HL-60/S4 treated with phorbol 12-myristate 13-acetate at 8.2 ng/mL for 4 days and 3 days (cell line): ENCODE measurements around the gene OPN1SW.

Experiments
- in situ Hi-C: fragments of 300-500 bp; cut with MboI; formaldehyde crosslinking; loops from 2 replicates; pipeline ENCODE4 v1.15.0; 2022; ENCODE audit warnings: low sequenced_read_pairs

OPN1SW gene, protein sequence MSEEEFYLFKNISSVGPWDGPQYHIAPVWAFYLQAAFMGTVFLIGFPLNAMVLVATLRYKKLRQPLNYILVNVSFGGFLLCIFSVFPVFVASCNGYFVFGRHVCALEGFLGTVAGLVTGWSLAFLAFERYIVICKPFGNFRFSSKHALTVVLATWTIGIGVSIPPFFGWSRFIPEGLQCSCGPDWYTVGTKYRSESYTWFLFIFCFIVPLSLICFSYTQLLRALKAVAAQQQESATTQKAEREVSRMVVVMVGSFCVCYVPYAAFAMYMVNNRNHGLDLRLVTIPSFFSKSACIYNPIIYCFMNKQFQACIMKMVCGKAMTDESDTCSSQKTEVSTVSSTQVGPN

DNA sequence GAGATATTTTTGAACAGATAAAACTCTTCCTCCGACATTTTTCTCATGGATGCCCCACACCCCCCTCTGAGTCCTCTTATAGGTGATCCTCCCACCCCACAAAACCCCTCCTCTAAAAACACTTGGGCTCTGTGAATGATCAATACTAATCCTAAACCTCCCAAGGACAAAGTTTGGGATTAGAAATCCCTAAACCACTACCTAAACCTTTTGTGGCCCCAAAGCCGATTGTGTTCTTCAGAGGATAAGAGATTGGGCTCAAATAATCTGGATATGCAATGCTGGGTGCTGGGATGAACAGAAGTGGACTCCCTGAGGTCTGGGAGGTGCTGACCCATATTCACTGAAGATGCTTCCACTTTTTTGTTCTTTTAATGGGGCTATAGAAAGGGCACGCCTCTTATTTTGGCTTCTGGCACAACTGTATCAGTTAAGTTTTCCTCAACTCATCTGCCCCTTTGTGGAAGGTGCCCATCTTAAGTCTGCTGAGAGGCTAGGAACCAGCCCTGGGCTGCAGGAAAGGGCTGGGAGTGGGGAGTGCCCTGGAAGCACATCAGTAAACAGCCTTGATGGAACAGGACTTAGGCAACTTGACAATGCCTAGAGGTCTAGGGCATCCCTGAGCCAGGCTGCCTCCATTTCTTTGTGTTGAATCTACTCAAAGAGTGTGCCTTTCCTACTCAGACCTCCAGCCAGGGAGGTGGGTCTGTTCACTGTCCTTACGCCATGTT lies at the start of gene OPN1SW:
OPN1SW (minus strand) TSS at position 51 of the 731 bp plus-strand sequence; CDS start at position 38, 13 bp downstream.
- in situ Hi-C loops = no loop called here

DNA sequence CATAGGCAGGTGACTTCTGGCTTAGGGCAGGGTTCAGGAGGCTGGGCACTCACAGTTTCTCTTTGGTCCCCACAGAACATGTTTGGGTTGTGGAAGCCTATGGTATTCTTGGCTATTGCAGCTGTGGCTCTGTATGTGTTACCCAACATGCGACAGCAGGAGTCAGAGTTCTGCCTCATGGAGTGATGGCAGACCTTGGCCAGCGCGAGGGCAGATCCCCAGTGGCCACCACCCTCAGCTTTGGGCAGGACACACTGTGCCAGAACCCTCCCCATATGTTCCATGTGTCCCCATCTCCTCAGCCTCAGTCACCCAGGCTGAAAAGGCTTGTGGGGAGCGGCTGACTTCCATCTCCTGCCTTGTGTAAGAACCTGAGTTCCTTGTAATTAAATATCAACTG lies 46.1 kb upstream of the OPN1SW start:
- in situ Hi-C loops = no loop called here

DNA sequence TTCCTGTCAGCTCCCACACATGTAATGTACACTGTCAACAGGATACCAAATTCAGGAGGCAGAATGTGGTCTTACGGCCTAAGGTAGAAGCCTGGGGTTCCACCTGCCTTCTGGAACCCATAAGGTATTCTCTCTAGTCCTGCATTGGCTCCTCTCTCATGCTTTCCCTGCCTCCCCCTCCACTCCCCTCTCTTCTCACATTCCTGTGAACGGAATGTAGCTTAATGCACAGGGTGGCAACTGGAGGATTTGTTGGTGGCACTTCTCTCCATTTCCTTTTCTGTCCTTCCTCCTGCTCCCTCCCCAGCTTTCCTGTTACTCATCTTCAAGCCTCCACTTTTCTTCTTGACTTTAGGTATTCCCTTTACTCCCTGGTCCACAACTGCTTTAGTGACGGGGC lies 43.1 kb upstream of the OPN1SW start:
- in situ Hi-C loops = no loop called here

DNA sequence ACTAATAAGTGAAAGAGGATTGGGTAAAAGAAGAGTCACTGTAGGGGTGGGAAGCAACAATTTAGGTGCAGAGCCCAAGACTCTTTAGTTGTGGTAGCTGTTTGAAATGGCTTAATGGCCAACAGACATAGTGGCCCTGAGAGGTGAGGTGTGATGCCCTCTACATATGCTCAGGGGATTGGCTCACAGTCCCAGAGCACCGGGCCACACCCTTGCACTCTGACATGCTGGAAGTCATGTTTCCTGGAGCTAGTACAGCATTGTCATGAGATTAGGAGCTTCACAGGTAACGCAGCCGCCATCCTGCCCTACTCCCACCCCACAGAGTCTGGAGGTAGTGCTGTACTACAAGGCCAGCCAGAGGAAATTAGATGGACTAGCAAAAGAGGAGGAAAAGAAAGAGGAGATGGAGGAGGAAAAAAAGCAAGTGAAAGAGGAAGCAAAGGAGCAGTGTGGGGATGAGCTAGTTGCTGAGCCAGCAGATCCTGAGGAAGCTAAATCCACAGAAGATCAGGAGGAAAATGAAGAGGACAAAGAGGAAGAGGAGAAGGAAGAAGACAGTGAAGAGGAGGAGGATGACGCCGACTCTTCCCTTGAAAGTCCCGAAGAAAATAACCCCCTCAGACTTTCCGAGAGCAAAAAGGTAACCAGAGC lies 39.8 kb upstream of the OPN1SW start:
- in situ Hi-C loops = no loop called here

DNA sequence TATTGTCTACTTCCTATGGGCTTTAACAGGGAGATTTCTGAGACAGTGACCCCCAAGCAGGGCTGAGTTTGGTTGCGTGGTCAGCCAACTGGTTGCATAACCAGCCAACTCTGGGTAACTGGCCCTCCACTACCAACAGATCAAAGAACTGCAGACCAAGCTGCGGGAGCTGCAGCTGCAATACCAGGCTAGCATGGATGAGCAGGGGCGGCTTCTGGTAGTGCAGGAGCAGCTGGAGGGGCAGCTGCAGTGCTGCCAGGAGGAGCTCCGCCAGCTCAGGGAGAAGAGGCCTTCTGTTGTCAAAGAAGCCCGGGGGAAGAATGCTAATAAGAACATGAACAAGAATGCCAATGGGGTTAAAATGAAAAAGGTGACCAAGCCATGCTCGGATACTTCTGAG lies 38.9 kb upstream of the OPN1SW start:
- in situ Hi-C loops = no loop called here

DNA sequence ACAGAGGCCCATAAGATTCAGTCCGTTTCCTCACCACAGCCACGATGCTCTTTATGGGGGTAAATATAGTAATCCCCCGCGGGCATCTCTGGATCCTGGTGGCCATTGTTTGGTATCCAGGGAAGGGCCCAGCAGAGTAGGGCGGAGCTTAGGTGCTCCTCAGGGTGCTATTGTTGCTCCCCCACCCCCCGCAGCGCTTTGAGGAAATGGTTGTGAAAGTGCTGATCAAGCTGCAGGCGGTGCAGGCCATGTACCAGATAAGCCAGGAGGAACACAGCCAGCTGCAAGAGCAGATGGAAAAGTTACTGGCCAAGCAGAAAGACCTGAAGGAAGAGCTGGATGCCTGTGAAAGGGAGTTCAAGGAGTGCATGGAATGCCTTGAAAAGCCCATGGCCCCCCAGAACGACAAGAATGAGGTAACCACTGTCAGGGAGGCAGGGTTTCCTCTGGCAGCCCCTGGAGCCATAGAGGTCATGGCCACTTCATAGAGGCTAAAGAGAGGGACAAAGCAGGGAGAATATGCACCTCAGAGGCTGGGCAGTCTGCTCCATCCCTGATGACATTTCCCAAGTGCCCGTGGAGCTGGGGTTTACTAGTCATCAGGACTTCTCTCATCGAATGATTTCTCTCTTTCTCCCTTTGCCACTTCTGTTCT lies 37.0 kb upstream of the OPN1SW start:
- in situ Hi-C loops = no loop called here

DNA sequence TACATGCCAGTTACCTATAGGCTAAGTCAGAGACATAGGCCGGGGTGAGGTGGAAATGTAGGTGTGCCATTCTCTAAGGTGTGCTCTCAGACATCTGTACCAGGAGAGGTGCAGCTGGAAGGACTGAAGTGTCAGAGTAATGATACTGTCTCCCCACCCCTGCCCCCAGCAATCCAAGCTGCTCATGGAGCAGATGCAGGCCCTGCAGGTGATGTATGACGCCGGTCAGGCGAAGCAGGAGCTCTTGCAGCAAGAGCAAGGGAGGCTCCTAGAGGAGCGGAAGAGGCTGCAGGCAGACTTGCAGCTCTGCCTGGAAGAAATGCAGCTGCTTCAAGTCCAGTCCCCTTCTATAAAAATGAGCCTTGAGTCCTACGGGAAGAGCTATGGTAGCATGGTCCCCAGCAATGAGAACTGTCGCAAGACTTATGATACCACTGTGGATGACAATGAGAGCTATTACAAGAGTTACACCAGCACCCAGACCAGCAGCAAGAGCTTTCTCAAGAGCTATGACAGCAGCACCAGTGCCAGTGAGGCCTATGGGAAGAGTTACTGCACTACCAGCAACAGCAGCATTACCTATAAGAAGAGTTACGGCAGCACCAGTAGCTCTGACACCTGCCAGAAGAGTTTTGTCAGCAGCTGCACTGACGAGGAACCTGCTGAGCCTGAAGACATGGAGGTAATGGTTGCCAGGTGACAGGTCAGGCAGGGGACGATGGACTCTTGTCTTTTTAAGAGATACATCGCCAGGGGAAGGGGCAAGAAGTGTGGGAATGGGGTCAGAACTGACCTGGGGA lies 36.2 kb upstream of the OPN1SW start:
- in situ Hi-C loops = no loop called here

DNA sequence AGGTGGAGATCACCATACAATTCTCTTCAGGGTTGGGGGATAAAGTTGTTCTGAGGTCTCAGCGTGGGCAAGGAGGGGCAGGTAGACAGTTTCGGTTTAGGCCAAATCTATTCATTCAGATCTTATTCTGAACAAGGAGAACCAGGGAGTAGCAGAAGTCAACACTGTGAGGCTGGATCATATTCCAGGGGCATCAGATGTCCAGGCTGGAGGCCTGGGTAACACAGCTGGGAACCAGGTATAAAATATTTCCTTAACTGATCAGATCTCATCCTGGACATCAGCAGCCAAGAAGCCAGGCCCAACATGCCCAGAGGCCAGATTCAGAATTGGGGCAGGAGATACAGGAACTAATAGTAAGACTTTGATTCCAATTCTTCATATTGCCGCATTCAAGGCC lies 35.4 kb upstream of the OPN1SW start:
- in situ Hi-C loops = no loop called here

DNA sequence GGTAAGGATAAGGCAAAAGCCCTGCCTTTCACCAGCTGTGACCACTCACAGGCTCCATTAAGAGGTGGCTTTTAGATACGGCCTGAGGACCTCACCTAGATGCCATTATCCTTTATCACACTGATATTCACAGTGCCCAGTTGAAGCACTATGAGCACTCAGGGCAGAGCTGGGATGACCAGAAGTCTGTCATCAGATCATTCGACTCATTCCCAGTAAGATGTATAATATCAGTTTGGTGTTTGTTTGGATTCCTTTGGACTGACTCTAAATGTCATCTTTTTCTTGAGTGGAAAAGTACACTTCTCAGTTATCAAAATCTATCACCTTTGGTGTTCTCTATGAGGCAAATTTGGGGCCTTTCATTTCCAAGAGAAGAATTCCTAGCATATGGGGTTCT lies 34.9 kb upstream of the OPN1SW start:
- in situ Hi-C loops = no loop called here

DNA sequence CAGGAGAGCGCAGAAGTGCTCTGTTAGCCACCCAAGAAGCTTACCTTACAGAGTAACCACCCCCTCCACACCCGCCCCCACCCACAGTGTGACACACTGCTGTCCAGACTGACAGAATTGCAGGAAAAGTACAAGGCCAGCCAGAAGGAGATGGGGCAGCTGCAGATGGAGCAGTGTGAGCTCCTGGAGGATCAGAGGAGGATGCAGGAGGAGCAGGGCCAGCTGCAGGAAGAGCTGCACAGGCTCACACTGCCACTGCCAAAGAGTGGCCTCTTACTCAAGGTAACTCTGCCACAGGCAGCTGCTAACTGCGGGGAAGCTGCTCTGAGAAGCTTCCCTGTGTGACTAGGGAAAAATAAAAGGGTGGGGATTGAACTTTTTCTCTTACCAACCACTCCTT lies 33.8 kb upstream of the OPN1SW start:
- in situ Hi-C loops = no loop called here

DNA sequence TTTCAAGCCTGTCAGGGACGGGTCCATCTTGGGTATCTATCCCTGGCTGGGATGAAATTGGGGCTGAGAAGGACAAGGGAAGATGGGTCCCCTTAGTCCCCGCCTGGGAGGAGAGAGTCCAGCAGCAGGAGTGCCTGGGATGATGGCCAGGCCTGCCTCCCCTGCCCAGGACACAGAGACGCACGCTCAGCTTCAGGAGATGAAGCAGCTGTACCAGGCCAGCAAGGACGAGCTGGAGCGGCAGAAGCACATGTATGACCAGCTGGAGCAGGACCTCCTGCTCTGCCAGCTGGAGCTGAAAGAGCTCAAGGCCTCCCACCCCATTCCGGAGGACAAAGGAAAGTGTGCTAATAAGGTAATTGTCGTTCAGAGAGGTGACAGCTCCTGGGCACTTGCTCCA lies 31.6 kb upstream of the OPN1SW start:
- in situ Hi-C loops = no loop called here

DNA sequence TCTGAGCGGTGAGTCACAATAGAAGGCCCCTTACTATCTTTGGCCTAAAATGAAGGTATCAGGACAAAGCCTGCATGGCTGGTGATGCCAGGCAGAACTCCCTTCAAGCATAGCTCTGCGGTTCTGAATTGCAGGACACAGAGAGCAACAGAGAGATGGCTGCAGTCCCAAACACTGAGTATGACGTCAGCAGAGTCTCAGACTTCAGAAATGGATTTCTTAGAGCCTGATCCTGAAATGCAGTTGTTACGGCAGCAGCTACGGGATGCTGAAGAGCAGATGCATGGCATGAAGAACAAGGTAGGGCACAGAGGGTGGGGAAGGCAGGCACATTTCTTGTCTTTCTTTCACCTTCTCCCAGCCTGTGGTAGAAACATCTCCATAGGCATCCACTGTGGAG lies 29.6 kb upstream of the OPN1SW start:
- in situ Hi-C loops = no loop called here

DNA sequence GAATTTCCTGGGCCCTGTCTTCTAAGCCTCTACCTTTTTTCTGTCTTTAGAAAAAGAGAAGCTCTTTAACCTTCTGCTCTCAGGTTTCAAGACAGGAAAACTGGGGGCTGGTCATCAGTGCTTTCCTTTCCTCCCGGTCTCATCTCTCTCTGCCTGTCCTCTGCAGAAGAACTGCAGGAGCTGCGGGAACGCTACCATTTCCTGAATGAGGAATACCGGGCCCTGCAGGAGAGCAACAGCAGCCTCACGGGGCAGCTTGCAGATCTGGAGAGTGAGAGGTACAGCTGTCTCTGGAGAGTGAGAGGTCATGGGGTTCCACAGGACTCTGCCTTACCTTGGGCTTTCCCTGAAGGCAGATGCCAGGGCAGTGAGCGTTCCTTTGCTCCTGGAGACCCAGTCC lies 28.9 kb upstream of the OPN1SW start:
- in situ Hi-C loops = no loop called here

DNA sequence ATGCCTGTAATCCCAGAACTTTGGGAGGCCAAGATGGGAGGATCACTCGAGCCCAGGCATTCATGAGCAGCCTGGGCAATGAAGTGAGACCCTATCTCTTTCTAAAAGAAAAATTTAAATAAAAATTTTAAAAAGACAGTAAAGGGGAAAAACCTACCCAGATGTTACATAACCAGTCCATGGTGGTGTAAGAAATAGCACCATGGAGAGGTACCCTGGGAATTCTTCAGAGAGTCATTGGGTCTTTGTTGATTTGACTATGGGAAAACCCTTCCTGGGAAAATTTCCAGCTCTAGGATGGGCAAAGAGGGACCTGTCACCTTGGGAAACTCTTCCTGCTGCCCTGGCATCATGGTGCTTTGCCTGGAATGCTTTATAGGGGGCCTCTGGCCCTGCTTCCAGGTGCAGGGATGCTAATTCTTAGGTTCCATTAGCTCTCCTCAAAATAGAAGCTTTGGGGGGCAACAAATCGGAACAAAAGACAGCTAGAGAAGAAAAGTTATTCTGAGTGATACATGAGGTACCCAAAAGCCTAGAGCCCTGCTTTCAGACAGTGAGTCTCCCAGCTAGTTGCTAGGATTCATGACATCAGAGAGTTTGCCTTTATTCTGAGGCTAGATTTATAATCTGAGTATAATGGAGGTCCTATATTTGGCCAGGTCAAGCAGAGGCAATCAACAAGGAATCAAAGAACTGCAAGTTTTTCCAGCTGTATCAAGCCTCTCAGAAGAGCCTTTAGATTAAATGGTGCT lies 26.2 kb upstream of the OPN1SW start:
- in situ Hi-C loops = no loop called here

DNA sequence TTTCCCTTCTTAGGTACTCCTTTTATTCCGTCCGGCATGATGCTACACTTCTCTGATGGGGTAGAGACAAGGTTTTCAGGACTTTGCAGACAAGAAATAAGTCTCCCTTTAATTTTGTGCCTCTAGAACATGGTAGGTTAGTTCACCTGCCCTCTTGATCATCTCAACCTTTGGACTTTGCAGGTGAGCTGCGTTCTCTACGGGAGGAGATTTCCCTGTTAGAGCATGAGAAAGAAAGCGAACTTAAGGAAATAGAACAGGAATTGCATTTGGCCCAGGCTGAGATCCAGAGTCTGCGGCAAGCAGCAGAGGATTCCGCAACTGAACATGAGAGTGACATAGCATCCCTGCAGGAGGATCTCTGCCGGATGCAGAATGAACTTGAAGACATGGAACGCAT lies 25.4 kb upstream of the OPN1SW start:
- in situ Hi-C loops = no loop called here

DNA sequence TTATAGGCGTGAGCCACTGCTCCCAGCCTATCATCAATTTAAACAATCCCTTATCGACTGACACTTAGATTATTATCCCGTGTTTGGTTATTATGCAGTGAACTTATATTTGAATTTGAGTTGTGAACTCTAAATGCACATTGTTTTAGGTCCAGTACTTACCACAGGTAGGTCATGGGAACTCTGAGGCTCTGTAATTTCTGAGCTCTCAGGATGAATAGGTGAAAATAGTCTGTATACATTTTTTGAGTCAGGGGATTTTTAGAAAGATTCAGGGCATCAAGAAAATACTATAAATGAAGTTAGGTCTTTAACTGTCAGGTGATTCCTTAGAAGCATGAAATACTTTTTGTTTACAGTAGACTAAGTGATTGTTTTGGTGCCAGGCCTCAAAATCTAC lies 25.0 kb upstream of the OPN1SW start:
- in situ Hi-C loops = no loop called here

DNA sequence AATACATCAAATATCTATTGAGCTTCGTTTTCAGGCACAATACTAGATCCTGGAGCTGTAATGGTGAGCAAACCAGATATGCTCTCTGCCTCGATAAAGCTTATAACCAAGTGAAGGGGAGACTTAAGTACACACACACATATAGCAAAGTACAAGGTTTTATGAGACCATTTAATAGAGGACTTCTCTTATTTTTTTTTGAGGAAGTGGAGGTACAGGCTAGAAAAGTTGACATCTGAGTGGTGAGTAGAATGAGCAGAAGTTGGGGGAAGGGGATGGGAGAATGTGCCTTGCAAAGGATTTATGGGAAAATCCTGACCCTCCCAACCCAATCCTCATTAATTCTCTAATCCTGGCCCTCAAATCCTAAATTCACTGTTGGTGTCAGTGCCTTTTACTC lies 23.9 kb upstream of the OPN1SW start:
- in situ Hi-C loops = no loop called here

DNA sequence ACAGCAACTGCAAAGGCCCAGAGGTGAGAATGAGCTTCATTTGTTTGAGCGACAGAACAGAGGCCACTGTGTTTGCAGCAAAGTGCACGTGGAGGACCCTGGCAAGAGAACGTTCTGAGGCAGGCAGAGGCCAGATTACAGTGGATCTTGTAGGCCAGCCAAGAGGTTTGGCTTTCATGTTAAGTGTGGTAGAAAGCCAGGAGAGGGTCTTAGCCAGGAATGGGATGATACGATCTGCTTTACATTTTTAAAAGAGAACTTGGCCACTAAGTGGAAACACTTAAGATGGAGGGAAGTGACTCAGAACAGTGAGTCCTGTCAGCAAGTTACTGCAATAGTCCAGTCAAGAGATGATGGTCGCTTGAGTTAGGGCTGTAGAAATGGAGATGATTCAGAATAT lies 20.7 kb upstream of the OPN1SW start:
- in situ Hi-C loops = no loop called here

DNA sequence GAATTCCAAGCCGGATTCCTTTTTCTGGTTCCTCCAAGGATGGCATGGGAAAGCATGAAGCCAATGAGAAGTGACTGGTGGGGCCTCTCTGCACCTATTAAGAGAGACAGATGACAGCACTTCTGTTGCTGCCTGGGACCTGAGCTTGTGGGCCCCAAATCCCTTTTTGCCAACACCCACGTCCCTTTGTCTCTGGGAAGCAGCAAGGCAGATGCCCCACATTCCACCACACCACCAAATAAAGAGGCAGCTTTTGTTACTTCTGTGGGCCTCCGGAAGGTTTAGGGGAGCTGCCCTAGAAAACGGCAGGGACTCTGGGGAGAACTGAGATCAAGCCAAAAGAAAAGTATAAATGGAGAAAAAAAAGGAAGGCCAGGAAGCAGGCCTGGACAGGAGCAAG lies 19.5 kb upstream of the OPN1SW start:
- in situ Hi-C loops = no loop called here

DNA sequence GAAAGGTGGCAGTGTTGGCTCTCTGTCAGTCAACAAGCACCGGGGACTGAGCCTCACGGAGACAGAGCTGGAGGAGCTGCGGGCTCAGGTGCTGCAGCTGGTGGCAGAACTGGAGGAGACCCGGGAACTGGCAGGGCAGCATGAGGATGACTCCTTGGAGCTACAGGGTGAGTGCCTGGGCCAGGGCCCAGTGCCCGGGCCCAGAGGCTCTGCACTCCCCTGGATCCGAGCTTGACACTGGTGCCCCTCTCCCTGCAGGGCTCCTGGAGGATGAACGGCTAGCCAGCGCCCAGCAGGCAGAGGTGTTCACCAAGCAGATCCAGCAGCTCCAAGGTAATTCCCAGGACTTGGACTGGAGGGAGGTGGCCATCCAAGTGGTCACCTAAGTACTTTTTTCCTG lies 18.8 kb upstream of the OPN1SW start:
- in situ Hi-C loops = no loop called here
